Measurements from ENCODE around the gene PGM1. TPM values are rescaled to one million over a fixed set of nuclear protein-coding genes. Genes with fewer than 3 reads are reported as not detected.

Gene PGM1
- total RNA-seq, 1 experiment from 2014 or later, result 111 TPM

- TF ChIP-seq SMAD3 (CRISPR knock-in tag; IDR thresholded peaks at IDR 0.05; ENCODE audit: borderline replicate concordance) (no peak), ZNF317 (CRISPR knock-in tag; IDR thresholded peaks at IDR 0.05; ENCODE audit: borderline replicate concordance, low read depth) (no peak), ZBTB21 (CRISPR knock-in tag; IDR thresholded peaks at IDR 0.05; ENCODE audit: borderline replicate concordance) (no peak), E2F4 (CRISPR knock-in tag; IDR thresholded peaks at IDR 0.05; ENCODE audit: borderline replicate concordance, low read depth) (no peak), ELF4 (CRISPR knock-in tag; IDR thresholded peaks at IDR 0.05; ENCODE audit: low read depth) (no peak), NFATC4 (CRISPR knock-in tag; IDR thresholded peaks at IDR 0.05) (no peak), MLX (CRISPR knock-in tag; IDR thresholded peaks at IDR 0.05) (no peak), ZNF121 (CRISPR knock-in tag; IDR thresholded peaks at IDR 0.05) (no peak), FOXP1 (CRISPR knock-in tag; IDR thresholded peaks at IDR 0.05; ENCODE audit: borderline replicate concordance) (no peak)
- TF ChIP-seq, protein P1, sequence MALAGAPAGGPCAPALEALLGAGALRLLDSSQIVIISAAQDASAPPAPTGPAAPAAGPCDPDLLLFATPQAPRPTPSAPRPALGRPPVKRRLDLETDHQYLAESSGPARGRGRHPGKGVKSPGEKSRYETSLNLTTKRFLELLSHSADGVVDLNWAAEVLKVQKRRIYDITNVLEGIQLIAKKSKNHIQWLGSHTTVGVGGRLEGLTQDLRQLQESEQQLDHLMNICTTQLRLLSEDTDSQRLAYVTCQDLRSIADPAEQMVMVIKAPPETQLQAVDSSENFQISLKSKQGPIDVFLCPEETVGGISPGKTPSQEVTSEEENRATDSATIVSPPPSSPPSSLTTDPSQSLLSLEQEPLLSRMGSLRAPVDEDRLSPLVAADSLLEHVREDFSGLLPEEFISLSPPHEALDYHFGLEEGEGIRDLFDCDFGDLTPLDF (CRISPR knock-in tag; IDR thresholded peaks at IDR 0.05), result no peak
These were observed 48.4 kb downstream of the PGM1 start (continued) for GRCh38 chr1:63641615-63642014.

DNA sequence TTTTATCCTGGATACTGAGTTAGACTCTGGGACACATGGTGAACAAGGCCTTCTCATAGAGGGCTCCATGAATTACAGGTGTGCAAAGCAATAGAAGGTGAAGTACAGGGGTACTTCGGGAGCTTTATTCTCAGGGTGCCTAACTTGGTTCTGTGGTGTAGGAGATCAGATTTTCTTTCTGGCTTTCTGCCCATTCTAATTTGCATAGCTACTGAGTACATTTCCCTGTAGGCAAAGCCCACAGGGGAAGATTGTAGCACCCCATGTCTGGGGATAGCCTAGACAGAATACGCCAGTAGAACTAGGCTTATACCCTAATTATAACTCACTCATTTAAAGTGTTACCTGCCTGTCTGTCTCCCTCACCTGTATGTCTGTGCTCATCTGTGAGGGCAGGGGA is 49.7 kb downstream of the PGM1 start:
- ATAC-seq, result no peak
- Mint-ChIP-seq H3K4me3 (no peak overlapping the region), H3K27me3 (ENCODE audit: low read depth) (no peaks in the 10 kb centered on the region), H3K36me3 (peaks cover 38% of the 10 kb centered on the region), H3K9me3 (no peaks in the 10 kb centered on the region), H3K4me1 (peaks cover 4% of the 10 kb centered on the region; the same call in 1 of the 2 replicates), H3K27ac (no peak overlapping the region)
- no peak for DNase-seq (ENCODE audit: low spot score)
- TF ChIP-seq, protein P2, sequence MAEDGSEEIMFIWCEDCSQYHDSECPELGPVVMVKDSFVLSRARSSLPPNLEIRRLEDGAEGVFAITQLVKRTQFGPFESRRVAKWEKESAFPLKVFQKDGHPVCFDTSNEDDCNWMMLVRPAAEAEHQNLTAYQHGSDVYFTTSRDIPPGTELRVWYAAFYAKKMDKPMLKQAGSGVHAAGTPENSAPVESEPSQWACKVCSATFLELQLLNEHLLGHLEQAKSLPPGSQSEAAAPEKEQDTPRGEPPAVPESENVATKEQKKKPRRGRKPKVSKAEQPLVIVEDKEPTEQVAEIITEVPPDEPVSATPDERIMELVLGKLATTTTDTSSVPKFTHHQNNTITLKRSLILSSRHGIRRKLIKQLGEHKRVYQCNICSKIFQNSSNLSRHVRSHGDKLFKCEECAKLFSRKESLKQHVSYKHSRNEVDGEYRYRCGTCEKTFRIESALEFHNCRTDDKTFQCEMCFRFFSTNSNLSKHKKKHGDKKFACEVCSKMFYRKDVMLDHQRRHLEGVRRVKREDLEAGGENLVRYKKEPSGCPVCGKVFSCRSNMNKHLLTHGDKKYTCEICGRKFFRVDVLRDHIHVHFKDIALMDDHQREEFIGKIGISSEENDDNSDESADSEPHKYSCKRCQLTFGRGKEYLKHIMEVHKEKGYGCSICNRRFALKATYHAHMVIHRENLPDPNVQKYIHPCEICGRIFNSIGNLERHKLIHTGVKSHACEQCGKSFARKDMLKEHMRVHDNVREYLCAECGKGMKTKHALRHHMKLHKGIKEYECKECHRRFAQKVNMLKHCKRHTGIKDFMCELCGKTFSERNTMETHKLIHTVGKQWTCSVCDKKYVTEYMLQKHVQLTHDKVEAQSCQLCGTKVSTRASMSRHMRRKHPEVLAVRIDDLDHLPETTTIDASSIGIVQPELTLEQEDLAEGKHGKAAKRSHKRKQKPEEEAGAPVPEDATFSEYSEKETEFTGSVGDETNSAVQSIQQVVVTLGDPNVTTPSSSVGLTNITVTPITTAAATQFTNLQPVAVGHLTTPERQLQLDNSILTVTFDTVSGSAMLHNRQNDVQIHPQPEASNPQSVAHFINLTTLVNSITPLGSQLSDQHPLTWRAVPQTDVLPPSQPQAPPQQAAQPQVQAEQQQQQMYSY (CRISPR knock-in tag; IDR thresholded peaks at IDR 0.05), result no peak
- TF ChIP-seq ZNF317 (CRISPR knock-in tag; IDR thresholded peaks at IDR 0.05; ENCODE audit: borderline replicate concordance, low read depth), result no peak
- no peak for TF ChIP-seq FOXP1 (CRISPR knock-in tag; IDR thresholded peaks at IDR 0.05; ENCODE audit: borderline replicate concordance)
- TF ChIP-seq, protein P3, sequence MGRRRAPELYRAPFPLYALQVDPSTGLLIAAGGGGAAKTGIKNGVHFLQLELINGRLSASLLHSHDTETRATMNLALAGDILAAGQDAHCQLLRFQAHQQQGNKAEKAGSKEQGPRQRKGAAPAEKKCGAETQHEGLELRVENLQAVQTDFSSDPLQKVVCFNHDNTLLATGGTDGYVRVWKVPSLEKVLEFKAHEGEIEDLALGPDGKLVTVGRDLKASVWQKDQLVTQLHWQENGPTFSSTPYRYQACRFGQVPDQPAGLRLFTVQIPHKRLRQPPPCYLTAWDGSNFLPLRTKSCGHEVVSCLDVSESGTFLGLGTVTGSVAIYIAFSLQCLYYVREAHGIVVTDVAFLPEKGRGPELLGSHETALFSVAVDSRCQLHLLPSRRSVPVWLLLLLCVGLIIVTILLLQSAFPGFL (CRISPR knock-in tag; IDR thresholded peaks at IDR 0.05; ENCODE audit: borderline replicate concordance), result no peak
- CTCF ChIA-PET, result interaction anchor here (0.5 to 2.0 kb wide), 3 partner anchors 20 to 605 kb away, joined by 3 to 5 read pairs (median 3); no protein-coding TSS in a partner anchor
- POLR2A ChIA-PET, result no interaction called here

DNA sequence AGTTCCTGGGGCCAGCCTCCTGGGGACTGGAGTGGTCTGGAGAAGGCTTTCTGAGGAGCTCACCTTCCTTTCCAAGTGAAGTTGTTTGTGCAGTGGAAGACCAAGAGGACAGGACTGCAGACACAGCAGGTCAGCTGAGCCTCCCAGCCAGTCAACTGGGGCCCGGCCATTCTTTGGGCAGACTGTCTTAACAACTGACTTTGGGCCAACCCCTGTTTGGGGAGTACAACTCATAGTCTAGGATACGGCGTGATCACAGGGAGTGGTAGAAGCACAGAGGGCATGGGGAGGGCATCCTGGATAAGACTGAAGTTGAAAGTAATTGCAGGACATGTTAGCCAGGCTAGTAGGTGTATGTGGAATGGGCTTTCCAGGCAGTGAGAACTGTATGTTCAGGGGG is 50.3 kb downstream of the PGM1 start:
- Mint-ChIP-seq H3K27me3 (ENCODE audit: low read depth) (no peaks in the 10 kb centered on the region), H3K27ac (no peak overlapping the region), H3K4me1 (peaks cover 4% of the 10 kb centered on the region; the same call in 1 of the 2 replicates), H3K36me3 (peaks cover 40% of the 10 kb centered on the region), H3K9me3 (no peaks in the 10 kb centered on the region), H3K4me3 (no peak overlapping the region)
- no peak for ATAC-seq
- CTCF ChIA-PET, result interaction anchor here (0.9 to 1.1 kb wide), 2 partner anchors 20 to 27 kb away, joined by 3 read pairs; no protein-coding TSS in a partner anchor
- POLR2A ChIA-PET, result no interaction called here
- DNase-seq (ENCODE audit: low spot score), result no peak
- TF ChIP-seq EMX1 (CRISPR knock-in tag; IDR thresholded peaks at IDR 0.05) (no peak), OVOL2 (CRISPR knock-in tag; IDR thresholded peaks at IDR 0.05; ENCODE audit: borderline replicate concordance) (no peak), MAX (CRISPR knock-in tag; IDR thresholded peaks at IDR 0.05) (no peak), ZNF263 (CRISPR knock-in tag; IDR thresholded peaks at IDR 0.05; ENCODE audit: low read depth) (no peak), E2F4 (CRISPR knock-in tag; IDR thresholded peaks at IDR 0.05; ENCODE audit: borderline replicate concordance, low read depth) (no peak), TCF7 (CRISPR knock-in tag; IDR thresholded peaks at IDR 0.05; ENCODE audit: low read depth) (no peak), SP1 (CRISPR knock-in tag; conservative IDR thresholded peaks at IDR 0.05) (no peak), HMGA2 (CRISPR knock-in tag; IDR thresholded peaks at IDR 0.05) (no peak), RORB (CRISPR knock-in tag; IDR thresholded peaks at IDR 0.05) (no peak), CDX4 (CRISPR knock-in tag; IDR thresholded peaks at IDR 0.05; ENCODE audit: borderline replicate concordance) (no peak)
- TF ChIP-seq, protein P4, sequence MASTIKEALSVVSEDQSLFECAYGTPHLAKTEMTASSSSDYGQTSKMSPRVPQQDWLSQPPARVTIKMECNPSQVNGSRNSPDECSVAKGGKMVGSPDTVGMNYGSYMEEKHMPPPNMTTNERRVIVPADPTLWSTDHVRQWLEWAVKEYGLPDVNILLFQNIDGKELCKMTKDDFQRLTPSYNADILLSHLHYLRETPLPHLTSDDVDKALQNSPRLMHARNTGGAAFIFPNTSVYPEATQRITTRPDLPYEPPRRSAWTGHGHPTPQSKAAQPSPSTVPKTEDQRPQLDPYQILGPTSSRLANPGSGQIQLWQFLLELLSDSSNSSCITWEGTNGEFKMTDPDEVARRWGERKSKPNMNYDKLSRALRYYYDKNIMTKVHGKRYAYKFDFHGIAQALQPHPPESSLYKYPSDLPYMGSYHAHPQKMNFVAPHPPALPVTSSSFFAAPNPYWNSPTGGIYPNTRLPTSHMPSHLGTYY (CRISPR knock-in tag; IDR thresholded peaks at IDR 0.05), result no peak

All from WTC11 (cell line).